Gastroesophageal sphincter (tissue), 3 donors: Measurements from ENCODE around the gene PHLPP1.

Experiments used
- CTCF ChIP-seq, 4 experiments: fragments of 200-600 bp in 2 of 4; fragments of 450-650 bp in 2 of 4; sonication (generic) in 1 of 4; IDR thresholded peaks; one replicate each; pipeline ENCODE4 v1.5.1; 2017 to 2019; ENCODE audit warnings: antibody characterized with exemption in 4 of 4, mild to moderate bottlenecking in 2 of 4, moderate library complexity in 2 of 4
- POLR2A ChIP-seq, 2 donors: fragments of 450-650 bp; IDR thresholded peaks; one replicate each; pipeline ENCODE4 v1.6.1; 2017; ENCODE audit warnings: antibody characterized with exemption in 2 of 2, mild to moderate bottlenecking in 2 of 2, moderate library complexity in 1 of 2

DNA sequence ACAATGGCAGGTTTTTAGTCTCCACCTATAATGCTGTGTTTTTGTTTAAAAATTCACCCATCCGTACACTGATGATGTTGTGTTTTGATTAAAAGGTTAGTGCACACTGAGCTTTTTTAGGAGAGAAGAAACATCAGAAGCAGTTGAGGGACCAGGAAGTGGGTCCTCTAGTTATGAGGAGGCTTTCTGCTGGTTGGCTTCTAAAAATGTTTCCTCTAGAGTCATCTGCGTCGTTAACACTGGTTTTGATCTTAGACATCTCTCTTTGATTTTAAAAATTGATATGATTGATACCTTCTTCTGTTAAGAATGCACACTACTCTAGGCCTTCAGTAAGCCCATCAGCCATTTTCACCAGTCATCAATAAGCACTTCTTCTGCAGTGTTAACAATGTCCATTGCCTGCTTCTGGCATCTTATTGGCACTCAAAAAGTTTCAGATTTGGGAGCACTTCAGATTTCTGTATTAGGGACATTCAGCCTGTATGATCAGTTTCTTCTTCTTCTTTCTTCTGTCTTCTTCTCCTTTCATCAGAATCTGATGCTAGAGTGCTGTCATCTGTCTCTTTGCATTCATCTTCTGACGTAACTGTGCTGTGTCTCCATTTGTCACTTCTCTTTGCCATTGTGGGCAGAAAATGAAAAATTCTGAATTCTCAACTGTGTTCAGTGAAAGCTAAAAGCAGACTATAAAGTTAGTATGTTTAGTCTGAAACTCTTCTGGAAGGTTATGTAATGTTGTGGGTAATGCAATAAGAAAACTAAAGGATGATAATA, 56.3 kb downstream of the PHLPP1 start:
- TF ChIP-seq CTCF (IDR thresholded peaks at IDR 0.05) (no peak), POLR2A (IDR thresholded peaks at IDR 0.05) (no peak)
